Measurements from ENCODE around the gene PCDHGA5. TPM values are rescaled to one million over a fixed set of nuclear protein-coding genes. Genes with fewer than 3 reads are reported as not detected.
"Not testable (repeated sequence)": the region's sequence is repeated elsewhere in the genome, so short reads cannot be mapped to it uniquely, and the experiment has no call there.

The PCDHGA5 gene
- total RNA-seq, result 2.3 TPM
- 1 to 10 TPM; 1.6 to 3.8 (median 2.3) TPM for polyA plus RNA-seq (ENCODE audit: insufficient read depth in 1 of 8, insufficient read length in 8 of 8, low replicate concordance in 1 of 8)
- long read RNA-seq, donor 1, result 0 reads
- long read RNA-seq, donor 2, result 0 reads
- long read RNA-seq, donor 3, full-length matches to known transcripts, result 2 of 2 reads
- long read RNA-seq, donor 3, partial matches to known transcripts, result 0 of 2 reads
- long read RNA-seq, donor 3, other reads (novel, unspliced or antisense), result 0 of 2 reads
- long read RNA-seq, donor 4, full-length matches to known transcripts, result 2 of 2 reads
- long read RNA-seq, donor 4, partial matches to known transcripts, result 0 of 2 reads
- long read RNA-seq, donor 4, other reads (novel, unspliced or antisense), result 0 of 2 reads
- long read RNA-seq, donor 5, partial matches to known transcripts, result 0 of 3 reads
- long read RNA-seq, donor 5, other reads (novel, unspliced or antisense), result 0 of 3 reads
- long read RNA-seq, donor 6, full-length matches to known transcripts, result 1 of 1 reads
- long read RNA-seq, donor 6, partial matches to known transcripts, result 0 of 1 reads
- long read RNA-seq, donor 6, other reads (novel, unspliced or antisense), result 0 of 1 reads
- long read RNA-seq, donor 7, full-length matches to known transcripts, result 2 of 2 reads
- long read RNA-seq, donor 7, partial matches to known transcripts, result 0 of 2 reads
- long read RNA-seq, donor 7, other reads (novel, unspliced or antisense), result 0 of 2 reads
- long read RNA-seq, donor 8, result 0 reads
- long read RNA-seq, donor 9, partial matches to known transcripts, result 0 of 2 reads
- long read RNA-seq, donor 9, other reads (novel, unspliced or antisense), result 0 of 2 reads
- long read RNA-seq, donor 10, partial matches to known transcripts, result 0 of 2 reads
- long read RNA-seq, donor 10, other reads (novel, unspliced or antisense), result 0 of 2 reads
- long read RNA-seq, donor 11, partial matches to known transcripts, result 0 of 1 reads
- long read RNA-seq, donor 11, other reads (novel, unspliced or antisense), result 0 of 1 reads

GRCh38 chr5:141363952-141364660 is at the start of gene PCDHGA5:
Gene PCDHGA5, plus strand, starts transcription at chr5:141364162. Its CDS starts 169 bp downstream, at chr5:141364331.
- H3K27ac ChIP-seq (ENCODE audit: low read length), result no peak within 1 kb of the TSS
- H3K27me3 ChIP-seq (ENCODE audit: control insufficient read depth, insufficient read depth, low read length), result peaks cover 14% of the 10 kb centered on the region

DNA sequence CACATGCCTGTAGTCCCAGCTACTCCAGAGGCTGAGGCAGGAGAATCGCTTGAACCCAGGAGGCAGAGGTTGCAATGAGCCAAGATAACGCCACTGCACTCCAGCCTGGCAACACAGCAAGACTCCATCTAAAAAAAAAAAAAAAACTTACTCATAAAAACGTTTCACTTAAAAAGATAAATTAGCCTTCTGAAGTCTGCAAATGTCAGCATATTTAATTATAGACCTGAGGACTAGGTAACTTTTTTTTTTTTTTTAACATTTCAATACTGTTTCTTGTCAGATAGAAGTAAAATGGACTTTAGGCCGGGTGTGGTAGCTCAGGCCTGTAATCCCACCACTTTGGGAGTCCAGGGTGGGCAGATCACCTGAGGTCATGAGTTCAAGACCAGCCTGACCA is 47.0 kb upstream of the PCDHGA5 start:
- no CpG with 5 or more reads among the region's 4 CpGs for WGBS (ENCODE audit: insufficient coverage)
- not testable (repeated sequence) for H3K4me3 ChIP-seq (ENCODE audit: low read length); H3K27me3 ChIP-seq (ENCODE audit: control insufficient read depth, insufficient read depth, low read length); H3K4me1 ChIP-seq (ENCODE audit: control insufficient read depth, insufficient read depth, low read length); H3K27ac ChIP-seq (ENCODE audit: low read length); DNase-seq
- peaks cover 67% of the 10 kb centered on the region for H3K9me3 ChIP-seq (replicated peaks; ENCODE audit: control insufficient read depth, low read depth, low read length)
- peaks cover 17% of the 10 kb centered on the region for H3K36me3 ChIP-seq (ENCODE audit: control insufficient read depth, insufficient read depth, low read length)

More at GRCh38 chr5:141363952-141364660, at the start of gene PCDHGA5:
- Histone ChIP-seq H3K4me3 (ENCODE audit: low read length) (peak within 1 kb of the TSS; percentile 8), H3K36me3 (ENCODE audit: control insufficient read depth, insufficient read depth, low read length) (no peaks in the 10 kb centered on the region), H3K4me1 (ENCODE audit: control insufficient read depth, insufficient read depth, low read length) (no peaks in the 10 kb centered on the region), H3K9me3 (replicated peaks; ENCODE audit: control insufficient read depth, low read depth, low read length) (peaks cover 63% of the 10 kb centered on the region)
- WGBS (ENCODE audit: insufficient coverage), result 14% methylated on average over 27 of the region's 34 CpGs
- DNase-seq, result peak; percentile 22

DNA sequence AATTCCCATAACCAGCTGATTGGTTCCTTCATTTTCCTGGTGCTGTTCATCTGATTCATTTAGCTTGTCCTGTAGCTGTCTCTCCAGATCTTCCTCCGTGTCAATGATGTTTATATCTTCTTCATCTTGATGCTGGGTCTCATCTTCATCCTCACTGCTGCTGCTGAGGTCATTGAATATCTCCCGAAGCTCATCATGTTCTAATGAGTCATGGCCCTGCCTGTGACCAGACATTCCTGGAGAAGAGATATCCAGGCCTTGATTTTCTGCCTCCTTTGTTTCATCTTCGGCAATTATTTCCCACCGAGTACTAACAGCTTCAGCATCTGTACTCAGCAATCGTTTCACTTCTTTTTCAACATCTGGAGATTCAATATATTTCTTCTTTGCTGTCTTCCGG is 44.8 kb upstream of the PCDHGA5 start:
- Histone ChIP-seq H3K4me1 (ENCODE audit: control insufficient read depth, insufficient read depth, low read length) (peaks cover 5% of the 10 kb centered on the region), H3K4me3 (ENCODE audit: low read length) (no peak overlapping the region), H3K36me3 (ENCODE audit: control insufficient read depth, insufficient read depth, low read length) (peaks cover 17% of the 10 kb centered on the region), H3K9me3 (replicated peaks; ENCODE audit: control insufficient read depth, low read depth, low read length) (peaks cover 63% of the 10 kb centered on the region), H3K27ac (ENCODE audit: low read length) (no peak overlapping the region), H3K27me3 (ENCODE audit: control insufficient read depth, insufficient read depth, low read length) (no peaks in the 10 kb centered on the region)
- 94% methylated on average over 6 of the region's 6 CpGs for WGBS (ENCODE audit: insufficient coverage)
- DNase-seq, result no peak

DNA sequence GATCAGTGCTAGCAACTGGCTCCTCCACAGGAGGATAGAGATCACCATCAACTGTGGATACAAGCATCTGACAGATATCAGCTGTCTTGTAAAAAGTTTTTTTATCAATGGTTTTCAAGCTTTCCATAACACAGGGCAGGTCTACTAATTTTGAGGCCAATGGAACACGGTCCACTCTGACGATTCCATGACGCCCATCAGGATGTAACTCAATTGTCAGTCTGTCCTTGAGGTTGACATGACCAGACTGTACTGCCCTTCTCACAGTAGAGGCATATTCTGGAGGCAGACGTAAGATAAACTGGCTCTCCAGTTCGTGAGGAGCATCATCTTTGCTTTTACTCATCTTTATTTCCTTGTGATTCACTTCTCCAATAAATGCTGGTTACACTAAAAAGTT is 44.3 kb upstream of the PCDHGA5 start:
- Histone ChIP-seq H3K27me3 (ENCODE audit: control insufficient read depth, insufficient read depth, low read length) (no peaks in the 10 kb centered on the region), H3K4me3 (ENCODE audit: low read length) (peak overlapping the region; percentile 92), H3K27ac (ENCODE audit: low read length) (peak overlapping the region; percentile 100), H3K4me1 (ENCODE audit: control insufficient read depth, insufficient read depth, low read length) (peaks cover 5% of the 10 kb centered on the region), H3K9me3 (replicated peaks; ENCODE audit: control insufficient read depth, low read depth, low read length) (peaks cover 58% of the 10 kb centered on the region), H3K36me3 (ENCODE audit: control insufficient read depth, insufficient read depth, low read length) (peaks cover 17% of the 10 kb centered on the region)
- no peak for DNase-seq
- 75% methylated on average over 5 of the region's 5 CpGs for WGBS (ENCODE audit: insufficient coverage)

- DNase-seq, result peak; percentile 97
- Histone ChIP-seq H3K9me3 (replicated peaks; ENCODE audit: control insufficient read depth, low read depth, low read length) (peaks cover 50% of the 10 kb centered on the region), H3K27me3 (ENCODE audit: control insufficient read depth, insufficient read depth, low read length) (no peaks in the 10 kb centered on the region), H3K4me3 (ENCODE audit: low read length) (peak within 1 kb of the TSS; percentile 92), H3K4me1 (ENCODE audit: control insufficient read depth, insufficient read depth, low read length) (peaks cover 5% of the 10 kb centered on the region), H3K27ac (ENCODE audit: low read length) (peak within 1 kb of the TSS; percentile 100), H3K36me3 (ENCODE audit: control insufficient read depth, insufficient read depth, low read length) (peaks cover 14% of the 10 kb centered on the region)
- WGBS (ENCODE audit: insufficient coverage), result under 1% methylated on average over 53 of the region's 67 CpGs
Measured at GRCh38 chr5:141320225-141321169, 43.5 kb upstream of the PCDHGA5 start, which contains the start of gene TAF7. Gene TAF7, minus strand, starts transcription at chr5:141320784. Its CDS starts 740 bp downstream, at chr5:141320044.

- Histone ChIP-seq H3K4me3 (ENCODE audit: low read length) (no peak overlapping the region), H3K27ac (ENCODE audit: low read length) (no peak overlapping the region), H3K27me3 (ENCODE audit: control insufficient read depth, insufficient read depth, low read length) (no peaks in the 10 kb centered on the region), H3K9me3 (replicated peaks; ENCODE audit: control insufficient read depth, low read depth, low read length) (peaks cover 40% of the 10 kb centered on the region), H3K36me3 (ENCODE audit: control insufficient read depth, insufficient read depth, low read length) (peaks cover 14% of the 10 kb centered on the region), H3K4me1 (ENCODE audit: control insufficient read depth, insufficient read depth, low read length) (peaks cover 5% of the 10 kb centered on the region)
- no CpG with 5 or more reads among the region's 3 CpGs for WGBS (ENCODE audit: insufficient coverage)
- DNase-seq, result no peak
Measured at GRCh38 chr5:141322261-141322660, 41.7 kb upstream of the PCDHGA5 start.

GRCh38 chr5:141326088-141326854 is 37.7 kb upstream of the PCDHGA5 start:
- Histone ChIP-seq H3K27ac (ENCODE audit: low read length) (no peak overlapping the region), H3K4me1 (ENCODE audit: control insufficient read depth, insufficient read depth, low read length) (peaks cover under 1% of the 10 kb centered on the region)
- WGBS (ENCODE audit: insufficient coverage), result 8% methylated on average over 17 of the region's 27 CpGs

DNA sequence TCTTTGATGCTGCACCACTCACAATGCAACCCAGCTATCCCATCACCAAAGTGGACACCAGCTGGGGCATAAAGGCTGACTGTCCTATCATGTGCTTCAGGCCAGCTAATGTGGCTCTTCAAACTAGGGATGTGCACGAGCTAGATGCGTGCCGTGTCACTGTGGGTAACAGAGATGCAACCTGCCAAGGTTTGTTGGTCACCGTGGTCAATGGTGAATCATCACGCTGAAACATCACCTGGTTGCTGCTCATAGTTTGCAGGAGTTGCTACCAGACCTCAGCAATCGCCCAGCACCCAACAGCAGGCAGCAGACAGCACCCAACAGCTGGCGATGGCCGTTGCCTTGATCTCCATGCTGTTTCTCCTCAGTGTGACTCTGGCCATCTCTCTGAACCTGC is 35.7 kb upstream of the PCDHGA5 start:
- Histone ChIP-seq H3K4me3 (ENCODE audit: low read length) (no peak overlapping the region), H3K27ac (ENCODE audit: low read length) (no peak overlapping the region)
- WGBS (ENCODE audit: insufficient coverage), result 81% methylated on average over 8 of the region's 8 CpGs

More at GRCh38 chr5:141326088-141326854, 37.7 kb upstream of the PCDHGA5 start:
- H3K36me3 ChIP-seq (ENCODE audit: control insufficient read depth, insufficient read depth, low read length), result no peaks in the 10 kb centered on the region
- H3K4me3 ChIP-seq (ENCODE audit: low read length), result peak overlapping the region; percentile 6
- H3K9me3 ChIP-seq (replicated peaks; ENCODE audit: control insufficient read depth, low read depth, low read length), result peaks cover 35% of the 10 kb centered on the region
- DNase-seq, result peak; percentile 51
- H3K27me3 ChIP-seq (ENCODE audit: control insufficient read depth, insufficient read depth, low read length), result peaks cover 3% of the 10 kb centered on the region

More for the DNA sequence above, 35.7 kb upstream of the PCDHGA5 start:
- Histone ChIP-seq H3K27me3 (ENCODE audit: control insufficient read depth, insufficient read depth, low read length) (peaks cover 3% of the 10 kb centered on the region), H3K9me3 (replicated peaks; ENCODE audit: control insufficient read depth, low read depth, low read length) (peaks cover 43% of the 10 kb centered on the region), H3K36me3 (ENCODE audit: control insufficient read depth, insufficient read depth, low read length) (no peaks in the 10 kb centered on the region), H3K4me1 (ENCODE audit: control insufficient read depth, insufficient read depth, low read length) (no peaks in the 10 kb centered on the region)
- no peak for DNase-seq
